Measurements from ENCODE around the gene ASB10.

ASB10 gene

GRCh38 chr7:151161757-151162156 lies 25.3 kb downstream of the ASB10 start:
- no peak for DNase-seq

- no peak for DNase-seq
Observed at GRCh38 chr7:151157645-151158329, 29.3 kb downstream of the ASB10 start.

GRCh38 chr7:151152643-151153513 lies 34.2 kb downstream of the ASB10 start:
- DNase-seq: no peak

GRCh38 chr7:151150388-151150787 lies 36.7 kb downstream of the ASB10 start:
- DNase-seq: no peak

- DNase-seq: no peak
Observed at GRCh38 chr7:151148319-151149259, 38.5 kb downstream of the ASB10 start.

- no peak for DNase-seq
Observed at GRCh38 chr7:151146761-151147160, 40.3 kb downstream of the ASB10 start.

GRCh38 chr7:151144387-151144786 lies 42.7 kb downstream of the ASB10 start:
- no peak for DNase-seq

GRCh38 chr7:151143261-151144015 lies 43.6 kb downstream of the ASB10 start:
- DNase-seq: peak; percentile 24

GRCh38 chr7:151142686-151143040 lies 44.4 kb downstream of the ASB10 start:
- DNase-seq: no peak

- DNase-seq: no peak
Observed at GRCh38 chr7:151141855-151142685, 45.0 kb downstream of the ASB10 start.

GRCh38 chr7:151141311-151141854 lies 45.7 kb downstream of the ASB10 start:
- DNase-seq: no peak

- no peak for DNase-seq
Observed at GRCh38 chr7:151140826-151141225, 46.2 kb downstream of the ASB10 start.

- no peak for DNase-seq
Observed at GRCh38 chr7:151139791-151140190, 47.3 kb downstream of the ASB10 start.

- DNase-seq: no peak
Observed at GRCh38 chr7:151139071-151139790, 47.8 kb downstream of the ASB10 start.

- DNase-seq: no peak
Observed at GRCh38 chr7:151138153-151138851, 48.7 kb downstream of the ASB10 start.

GRCh38 chr7:151137791-151138152 lies 49.3 kb downstream of the ASB10 start:
- no peak for DNase-seq

GRCh38 chr7:151137076-151137675 lies 49.9 kb downstream of the ASB10 start:
- no peak for DNase-seq

GRCh38 chr7:151135866-151136843 lies 50.9 kb downstream of the ASB10 start:
- DNase-seq: no peak
